WERI-Rb-1 (cell line): Measurements from ENCODE around the gene ZNF277.

ENCODE experiments used
- DNase-seq: peaks from one replicate; pipeline ENCODE4 v3.0.0-alpha.2; 2020
- H3K27ac ChIP-seq: fragments of 250-450 bp; sonication (Bioruptor Pico); 2 replicates; pipeline ENCODE4 v1.5.1; 2020; ENCODE audit warnings: mild to moderate bottlenecking, moderate library complexity
- H3K27me3 ChIP-seq: fragments of 250-450 bp; sonication (Bioruptor Pico); 2 replicates; pipeline ENCODE4 v1.5.1; 2021; ENCODE audit warnings: mild to moderate bottlenecking, low read depth, moderate library complexity; ENCODE audit not compliant: insufficient read depth, severe bottlenecking
- H3K36me3 ChIP-seq: fragments of 250-450 bp; sonication (Bioruptor Pico); 2 replicates; pipeline ENCODE4 v1.5.1; 2020; ENCODE audit warnings: mild to moderate bottlenecking, moderate library complexity
- H3K4me3 ChIP-seq: 2 replicates; pipeline ENCODE4 v1.5.1; 2011; ENCODE audit warnings: low read depth, mild to moderate bottlenecking, control low read depth, low read length
- H3K9me3 ChIP-seq: fragments of 250-450 bp; sonication (Bioruptor Pico); 2 replicates; pipeline ENCODE4 v1.5.1; 2021; ENCODE audit warnings: mild to moderate bottlenecking, moderate library complexity; ENCODE audit not compliant: severe bottlenecking
- TF ChIP-seq, protein P1 (sequence below): IDR thresholded peaks from 2 replicates; pipeline ENCODE4 v1.5.1; 2011; ENCODE audit warnings: low read depth, mild to moderate bottlenecking, control low read depth, inconsistent platforms, low read length

ZNF277 gene

DNA sequence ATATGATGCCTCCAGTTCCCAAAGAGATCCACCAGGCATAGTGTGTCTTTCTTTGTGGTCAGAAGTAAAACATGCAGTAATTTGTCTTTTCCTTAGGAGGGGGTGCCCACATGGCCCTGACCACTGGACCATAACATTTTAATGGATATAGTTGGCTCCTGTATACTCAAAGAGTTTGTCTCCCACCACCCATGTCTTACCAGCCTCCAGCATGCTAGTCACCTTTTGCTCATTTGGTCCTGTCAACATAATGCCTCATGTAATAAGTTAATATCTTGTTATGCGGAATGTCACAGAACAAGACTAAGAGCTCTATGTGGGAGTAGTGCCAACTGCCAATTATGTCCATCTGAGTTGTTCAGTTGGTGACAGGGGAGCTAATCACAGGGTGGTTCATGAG, 160.4 kb downstream of the ZNF277 start:
- TF ChIP-seq, protein P1, sequence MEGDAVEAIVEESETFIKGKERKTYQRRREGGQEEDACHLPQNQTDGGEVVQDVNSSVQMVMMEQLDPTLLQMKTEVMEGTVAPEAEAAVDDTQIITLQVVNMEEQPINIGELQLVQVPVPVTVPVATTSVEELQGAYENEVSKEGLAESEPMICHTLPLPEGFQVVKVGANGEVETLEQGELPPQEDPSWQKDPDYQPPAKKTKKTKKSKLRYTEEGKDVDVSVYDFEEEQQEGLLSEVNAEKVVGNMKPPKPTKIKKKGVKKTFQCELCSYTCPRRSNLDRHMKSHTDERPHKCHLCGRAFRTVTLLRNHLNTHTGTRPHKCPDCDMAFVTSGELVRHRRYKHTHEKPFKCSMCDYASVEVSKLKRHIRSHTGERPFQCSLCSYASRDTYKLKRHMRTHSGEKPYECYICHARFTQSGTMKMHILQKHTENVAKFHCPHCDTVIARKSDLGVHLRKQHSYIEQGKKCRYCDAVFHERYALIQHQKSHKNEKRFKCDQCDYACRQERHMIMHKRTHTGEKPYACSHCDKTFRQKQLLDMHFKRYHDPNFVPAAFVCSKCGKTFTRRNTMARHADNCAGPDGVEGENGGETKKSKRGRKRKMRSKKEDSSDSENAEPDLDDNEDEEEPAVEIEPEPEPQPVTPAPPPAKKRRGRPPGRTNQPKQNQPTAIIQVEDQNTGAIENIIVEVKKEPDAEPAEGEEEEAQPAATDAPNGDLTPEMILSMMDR: no peak
- no peaks in the 10 kb centered on the region for H3K27me3 ChIP-seq
- H3K4me3 ChIP-seq: no peak overlapping the region
- no peak overlapping the region for H3K27ac ChIP-seq
- no peak for DNase-seq
- no peaks in the 10 kb centered on the region for H3K9me3 ChIP-seq
- H3K36me3 ChIP-seq: no peaks in the 10 kb centered on the region

DNA sequence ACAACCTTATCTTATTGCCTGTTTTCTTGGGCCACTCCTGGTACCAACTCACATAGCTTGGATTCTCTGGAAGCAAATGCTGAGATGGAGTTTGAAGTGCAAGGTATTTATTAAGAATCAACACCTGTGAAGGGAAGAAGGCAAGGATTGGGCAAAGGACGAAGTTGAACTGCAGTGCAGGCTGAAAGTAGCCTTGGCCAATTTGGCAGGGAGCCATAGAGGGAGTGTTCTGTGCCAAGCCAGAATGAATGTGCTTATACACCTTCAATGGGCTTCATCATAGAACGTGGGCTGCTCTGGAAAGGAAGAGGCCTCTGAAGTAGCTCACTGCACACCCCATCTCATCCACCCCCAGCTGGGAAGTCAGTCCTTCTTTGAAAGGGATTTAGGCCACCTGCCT, 163.9 kb downstream of the ZNF277 start:
- Histone ChIP-seq H3K9me3 (no peaks in the 10 kb centered on the region), H3K36me3 (no peaks in the 10 kb centered on the region), H3K27ac (no peak overlapping the region), H3K27me3 (no peaks in the 10 kb centered on the region), H3K4me3 (no peak overlapping the region)
- TF ChIP-seq, protein P1: no peak
- DNase-seq: no peak

DNA sequence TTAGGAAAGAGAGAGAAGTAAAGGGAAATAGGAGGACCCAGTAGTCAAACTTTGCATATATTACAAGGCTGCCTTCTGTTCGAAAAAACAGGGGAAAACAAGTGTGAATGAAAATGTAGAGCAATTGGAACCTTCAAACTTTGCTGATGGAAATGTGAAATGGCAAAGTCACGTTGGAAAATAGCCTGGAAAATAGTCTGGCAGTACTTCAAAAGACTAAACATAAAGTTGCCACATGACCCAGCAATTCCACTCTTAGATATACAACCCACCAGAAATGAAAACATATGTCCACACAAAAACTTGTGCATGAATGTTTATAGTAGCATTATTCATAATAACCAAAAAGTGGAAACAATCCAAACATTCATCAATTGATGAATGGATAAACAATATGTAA, 165.2 kb downstream of the ZNF277 start:
- Histone ChIP-seq H3K27ac (no peak overlapping the region), H3K36me3 (no peaks in the 10 kb centered on the region), H3K9me3 (no peaks in the 10 kb centered on the region), H3K27me3 (no peaks in the 10 kb centered on the region), H3K4me3 (no peak overlapping the region)
- TF ChIP-seq, protein P1: no peak
- DNase-seq: no peak

DNA sequence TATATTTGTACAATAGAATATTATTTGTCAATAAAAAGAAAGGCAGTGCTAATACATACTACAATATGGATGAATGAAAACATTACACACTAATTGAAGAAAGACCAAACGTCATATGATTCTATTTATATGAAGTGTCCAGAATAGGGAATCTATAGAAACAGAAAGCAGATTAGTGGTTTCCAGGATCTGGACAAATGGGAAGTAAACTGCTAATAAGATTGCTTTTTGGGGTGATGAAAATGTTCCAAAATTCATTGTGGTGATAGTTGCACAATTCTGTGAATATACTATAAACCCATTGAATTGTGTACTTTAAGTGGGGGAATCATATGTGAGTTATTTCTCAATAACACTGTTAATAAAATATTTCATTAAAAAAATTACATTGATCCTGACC, 165.6 kb downstream of the ZNF277 start:
- H3K4me3 ChIP-seq: no peak overlapping the region
- H3K27ac ChIP-seq: no peak overlapping the region
- TF ChIP-seq, protein P1: no peak
- no peaks in the 10 kb centered on the region for H3K27me3 ChIP-seq
- DNase-seq: no peak
- H3K36me3 ChIP-seq: no peaks in the 10 kb centered on the region
- no peaks in the 10 kb centered on the region for H3K9me3 ChIP-seq

DNA sequence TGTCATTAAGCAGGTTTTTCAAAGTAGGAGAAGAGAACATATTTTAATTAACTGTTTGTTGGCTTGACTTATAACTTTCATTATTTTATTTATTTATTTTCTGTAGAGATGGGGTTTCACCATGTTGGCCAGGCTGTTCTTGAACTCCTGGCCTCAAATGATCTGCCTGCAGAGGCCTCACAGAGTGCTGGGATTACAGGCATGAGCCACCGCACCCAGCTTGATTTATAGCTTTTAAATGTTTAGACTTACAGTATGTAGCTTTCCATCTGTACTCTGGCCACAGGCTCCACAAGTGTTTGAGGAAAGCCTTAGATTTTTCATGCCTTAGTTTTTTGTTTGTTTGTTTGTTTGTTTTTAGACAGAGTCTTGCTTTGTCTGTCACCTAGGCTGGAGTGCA, 171.1 kb downstream of the ZNF277 start:
- no peak for DNase-seq
- no peak overlapping the region for H3K27ac ChIP-seq
- TF ChIP-seq, protein P1: no peak

DNA sequence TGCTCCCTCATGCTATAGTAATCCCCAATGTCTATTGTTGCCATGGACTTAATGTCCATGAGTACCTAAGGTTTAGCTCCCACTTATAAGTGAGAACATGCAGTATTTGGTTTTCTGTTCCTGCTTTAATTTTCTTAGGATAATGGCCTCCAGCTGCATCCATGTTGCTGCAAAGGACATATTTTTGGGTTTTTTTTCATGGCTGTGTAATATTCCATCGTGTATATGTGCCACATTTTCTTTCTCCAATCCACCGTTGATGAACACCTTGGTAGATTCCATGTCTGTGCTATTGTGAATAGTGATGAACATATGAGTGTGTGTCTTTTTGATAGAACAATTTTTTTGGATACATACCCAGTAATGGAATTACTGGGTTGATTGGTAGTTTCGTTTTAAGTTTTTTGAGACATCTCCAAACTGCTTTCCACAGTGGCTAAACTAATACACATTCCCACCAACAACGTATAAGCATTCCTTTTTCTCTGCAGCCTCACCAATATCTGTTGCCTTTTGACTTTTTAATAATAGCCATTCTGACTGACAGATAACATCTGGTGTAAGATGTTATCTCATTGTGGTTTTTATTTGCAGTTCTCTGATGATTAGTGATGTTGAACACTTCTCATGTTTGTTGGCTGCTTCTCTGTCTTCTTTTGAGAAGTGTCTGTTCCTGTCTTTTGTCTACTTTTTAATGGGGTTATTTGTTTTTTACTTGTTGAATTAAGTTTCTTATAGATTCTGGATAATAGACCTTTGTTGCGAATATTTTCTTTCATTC, 175.0 kb downstream of the ZNF277 start:
- no peaks in the 10 kb centered on the region for H3K27me3 ChIP-seq
- no peaks in the 10 kb centered on the region for H3K9me3 ChIP-seq
- H3K36me3 ChIP-seq: no peaks in the 10 kb centered on the region
- no peak overlapping the region for H3K27ac ChIP-seq
- TF ChIP-seq, protein P1: no peak
- no peak for DNase-seq
- H3K4me3 ChIP-seq: no peak overlapping the region

More for the DNA sequence above, 171.1 kb downstream of the ZNF277 start:
- Histone ChIP-seq H3K9me3 (no peaks in the 10 kb centered on the region), H3K36me3 (no peaks in the 10 kb centered on the region), H3K27me3 (no peaks in the 10 kb centered on the region), H3K4me3 (no peak overlapping the region)
